K562 (cell line): ENCODE data around the gene KAZN. TPM values are rescaled to one million over a fixed set of nuclear protein-coding genes. Genes with fewer than 3 reads are reported as not detected.

Source experiments
- ATAC-seq: fragments of 200-7000 bp; cut with Tn5 transposase; 3 replicates; pipeline ENCODE4 v1.9.1; 2020; ENCODE audit warnings: moderate library complexity
- BruUV-seq: library from RNA; stranded (reverse); fragments of 400-500 nt; replicated peaks from 2 replicates; lab custom pipeline; 2021; lab: Mats Ljungman, UMichigan
- CTCF ChIA-PET: fragments of 300-600 bp; formaldehyde crosslinking; extraction: SDS; loops from one replicate; lab custom pipeline; 2021; ENCODE audit warnings: low intra/inter-chr PET ratio; lab: Yijun Ruan, JAX
- POLR2A ChIA-PET: fragments of 300-600, 350-650 bp; sonication (Branson Sonifier 250); formaldehyde crosslinking; extraction: SDS; loops from one replicate; lab custom pipeline; 2021; ENCODE audit warnings: antibody characterized with exemption, inconsistent platforms; lab: Yijun Ruan, JAX
- DNase-seq, 4 experiments: peaks; one replicate each; pipeline versions ENCODE4 v3.0.0 to v3.0.0-alpha.2; 2011 to 2018; ENCODE audit warnings: low spot score in 3 of 4, mixed read lengths in 3 of 4; ENCODE audit errors: extremely low read depth in 1 of 4
- FAIRE-seq: peaks from 2 replicates; lab custom pipeline; 2011; peaks lifted over from hg19 to GRCh38; lab: Jason Lieb, UNC
- H2AFZ ChIP-seq: 2 replicates; pipeline ENCODE4 v1.6.0; 2011; ENCODE audit warnings: low read depth, low read length, control low read depth, inconsistent platforms
- H3K27ac ChIP-seq: fragments of 200-600 bp; 3 replicates; pipeline ENCODE4 v1.8.0; 2011; ENCODE audit warnings: low read depth, mild to moderate bottlenecking, control low read depth, inconsistent platforms, low read length, moderate library complexity, mixed read lengths; ENCODE audit errors: extremely low read depth
- H3K27me3 ChIP-seq, 2 experiments: fragments of 300-600 bp in 1 of 2; 2 replicates in 1 of 2; 3 replicates in 1 of 2; pipeline versions ENCODE4 v1.6.0 to v1.8.0; 2011; ENCODE audit warnings: inconsistent platforms in 2 of 2, low read length in 2 of 2, mild to moderate bottlenecking in 1 of 2, mixed read lengths in 1 of 2, moderate library complexity in 1 of 2; ENCODE audit not compliant: control insufficient read depth in 2 of 2, insufficient read depth in 2 of 2
- H3K36me3 ChIP-seq: fragments of 300-600 bp; 3 replicates; pipeline ENCODE4 v1.8.0; 2011; ENCODE audit warnings: mild to moderate bottlenecking, low read length, inconsistent platforms; ENCODE audit not compliant: control insufficient read depth, insufficient read depth
- H3K4me1 ChIP-seq, 2 experiments: fragments of 200-600 bp in 1 of 2; replicated peaks in 1 of 2; 2 replicates in 1 of 2; 3 replicates in 1 of 2; pipeline versions ENCODE4 v1.5.1 to v1.8.0; 2011; ENCODE audit warnings: inconsistent platforms in 2 of 2, low read length in 2 of 2, mild to moderate bottlenecking in 1 of 2, mixed read lengths in 1 of 2, moderate library complexity in 1 of 2; ENCODE audit not compliant: control insufficient read depth in 2 of 2, insufficient read depth in 2 of 2
- H3K4me2 ChIP-seq: 2 replicates; pipeline ENCODE4 v1.6.1; 2011; ENCODE audit warnings: low read length, control low read depth, inconsistent platforms, mixed read lengths; ENCODE audit not compliant: insufficient read depth
- H3K4me3 ChIP-seq: fragments of 200-600 bp; sonication (generic), shearing (Covaris generic); 2 replicates; pipeline ENCODE4 v1.5.1; 2016; ENCODE audit warnings: control low read depth, inconsistent platforms
- H3K79me2 ChIP-seq: fragments of 200-600 bp; 3 replicates; pipeline ENCODE4 v1.8.0; 2011; ENCODE audit warnings: low read length, inconsistent platforms; ENCODE audit not compliant: control insufficient read depth, insufficient read depth
- H3K9ac ChIP-seq, 2 experiments: 2 replicates each; pipeline versions ENCODE4 v1.6.0 to v1.6.1; 2011; ENCODE audit warnings: low read depth in 2 of 2, low read length in 2 of 2, control low read depth in 1 of 2, inconsistent platforms in 1 of 2, mild to moderate bottlenecking in 1 of 2, mixed read lengths in 1 of 2; ENCODE audit not compliant: insufficient read depth in 1 of 2
- H3K9me1 ChIP-seq: one replicate; pipeline ENCODE4 v1.6.0; 2011; ENCODE audit warnings: inconsistent platforms, mild to moderate bottlenecking, low read length, moderate library complexity; ENCODE audit not compliant: control insufficient read depth, insufficient read depth
- H3K9me3 ChIP-seq: replicated peaks from 2 replicates; pipeline ENCODE4 v1.5.1; 2011; ENCODE audit warnings: low read depth, low read length, inconsistent platforms; ENCODE audit not compliant: control insufficient read depth, insufficient read depth
- H4K20me1 ChIP-seq: replicated peaks from 2 replicates; pipeline ENCODE4 v1.6.1; 2011; ENCODE audit warnings: low read length, inconsistent platforms, mixed read lengths; ENCODE audit not compliant: control insufficient read depth, insufficient read depth
- DLX4 ChIP-seq: fragments of 250-450 bp; sonication (Bioruptor Pico); IDR thresholded peaks from 2 replicates; pipeline ENCODE4 v1.6.1; 2021; ENCODE audit warnings: mild to moderate bottlenecking
- ELK1 ChIP-seq: sonication (generic); formaldehyde crosslinking; IDR thresholded peaks from 2 replicates; pipeline ENCODE4 v1.8.1; 2022; ENCODE audit warnings: missing genetic modification reagents
- GATA2 ChIP-seq: sonication (generic); formaldehyde crosslinking; IDR thresholded peaks from 2 replicates; pipeline ENCODE4 v1.4.0; 2020; ENCODE audit warnings: mild to moderate bottlenecking, missing genetic modification reagents
- HNRNPK ChIP-seq: fragments of 200-400 bp; formaldehyde crosslinking; IDR thresholded peaks from one replicate; pipeline ENCODE4 v1.6.1; 2018; ENCODE audit warnings: mild to moderate bottlenecking, low read depth, low read length; ENCODE audit not compliant: poor library complexity, severe bottlenecking
- MEIS2 ChIP-seq: fragments of 450-650 bp; IDR thresholded peaks from 2 replicates; pipeline ENCODE4 v1.6.1; 2014; ENCODE audit warnings: mild to moderate bottlenecking; ENCODE audit not compliant: partially characterized antibody
- RBBP5 ChIP-seq: fragments of 200-600 bp; sonication (generic); IDR thresholded peaks from 2 replicates; pipeline ENCODE4 v1.6.1; 2012; ENCODE audit warnings: borderline replicate concordance, mild to moderate bottlenecking, low read length, control low read depth, inconsistent platforms; ENCODE audit not compliant: insufficient read depth, poor library complexity, severe bottlenecking
- TARDBP ChIP-seq: fragments of 450-650 bp; IDR thresholded peaks from 2 replicates; pipeline ENCODE4 v1.6.1; 2016
- TOE1 ChIP-seq, 2 experiments: fragments of 450-650 bp in 1 of 2; sonication (generic) in 1 of 2; formaldehyde crosslinking in 1 of 2; IDR thresholded peaks; 2 replicates each; pipeline versions ENCODE4 v1.7.1 to v1.8.0; 2016 to 2022; ENCODE audit warnings: borderline replicate concordance in 2 of 2, mild to moderate bottlenecking in 2 of 2, antibody characterized with exemption in 1 of 2, inconsistent platforms in 1 of 2, low read depth in 1 of 2, missing genetic modification reagents in 1 of 2, moderate library complexity in 1 of 2
- ZFP30 ChIP-seq: fragments of 250-450 bp; sonication (Bioruptor Pico); IDR thresholded peaks from 2 replicates; pipeline ENCODE4 v1.8.0; 2022; ENCODE audit warnings: moderate library complexity, mild to moderate bottlenecking, inconsistent platforms, borderline replicate concordance
- ZNF224 ChIP-seq: sonication (generic); formaldehyde crosslinking; IDR thresholded peaks from 2 replicates; pipeline ENCODE4 v1.8.0; 2022; ENCODE audit warnings: mild to moderate bottlenecking, missing genetic modification reagents
- ZNF311 ChIP-seq: fragments of 250-450 bp; sonication (Bioruptor Pico); IDR thresholded peaks from 2 replicates; pipeline ENCODE4 v1.4.0; 2020; ENCODE audit warnings: mild to moderate bottlenecking, moderate library complexity
- WGBS: fragments of 100-300 bp; shearing (Covaris generic); methylation state at CpG from one replicate; pipeline ENCODE4 v1.1.6; 2016; ENCODE audit warnings: low coverage, mixed read lengths; ENCODE audit not compliant: insufficient coverage; ENCODE audit errors: missing lambda C conversion rate; 5-methylcytosine and 5-hydroxymethylcytosine counted together
- in situ Hi-C: fragments of 300-500 bp; cut with MboI; formaldehyde crosslinking; loops from 4 replicates; pipeline ENCODE4 v1.15.0; 2018; ENCODE audit warnings: inconsistent platforms, mixed read lengths
- intact Hi-C: fragments of 100-400 bp; cut with micrococcal nuclease; formaldehyde crosslinking; loops from 2 replicates; pipeline ENCODE4 v1.14.2; 2022
- polyA plus RNA-seq, 8 experiments: library from polyadenylated mRNA; depleted of rRNA in 4 of 8; stranded (reverse) in 5 of 8; unstranded in 3 of 8; fragments of >200 nt; fragmentation: Nextera tagmentation in 2 of 8; fragmentation: Illumina TruSeq in 1 of 8; extraction: Ambion mirVana in 2 of 8; extraction: Trizol in 1 of 8; gene quantifications; 2 replicates each; pipeline versions ENCODE4 v1.2.1 to v1.2.3, GENCODE V29; 2011 to 2014; ENCODE audit warnings: inconsistent platforms in 1 of 8, missing spikeins in 1 of 8
- total RNA-seq, 7 experiments: library from RNA; depleted of rRNA in 6 of 7; stranded (reverse); fragments of >200 nt in 6 of 7; fragmentation: Illumina TruSeq in 2 of 7; extraction: Trizol in 2 of 7; gene quantifications; 2 replicates each; pipeline versions ENCODE4 v1.2.1 to v1.2.3, GENCODE V29; 2011 to 2021; ENCODE audit warnings: low replicate concordance in 1 of 7

KAZN gene
- total and polyA plus RNA-seq, 9 of the 15 experiments (the other 6 are each of a cell fraction or from before 2014, with no cell fraction given): 2.1 to 21.6 (median 5.4) TPM

GRCh38 chr1:15011160-15011559 is 412.7 kb downstream of the KAZN start:
- H3K27me3 ChIP-seq: no peaks in the 10 kb centered on the region
- ChIA-PET CTCF (no interaction called here), POLR2A (interaction anchor here (0.6 kb wide), 1 partner anchor 27 kb away, joined by 3 read pairs; no protein-coding TSS in a partner anchor)
- no peaks in the 10 kb centered on the region for H3K36me3 ChIP-seq
- H3K4me3 ChIP-seq: no peak overlapping the region
- H3K79me2 ChIP-seq: no peaks in the 10 kb centered on the region
- FAIRE-seq (no peak), ATAC-seq (no peak), DNase-seq (no peak)
- no peak for TF ChIP-seq ZNF224 (CRISPR knock-in tag)
- no peak for TF ChIP-seq TARDBP
- TF ChIP-seq RBBP5: no peak
- TF ChIP-seq DLX4 (CRISPR knock-in tag): no peak
- TF ChIP-seq ELK1 (CRISPR knock-in tag): no peak
- TF ChIP-seq ZFP30 (CRISPR knock-in tag): no peak
- TF ChIP-seq ZNF311 (CRISPR knock-in tag): no peak
- TF ChIP-seq HNRNPK: no peak
- no peak for TF ChIP-seq MEIS2
- TF ChIP-seq TOE1 (IDR thresholded peaks at IDR 0.05; ENCODE audit: borderline replicate concordance): no peak
- no peak for TF ChIP-seq TOE1 (CRISPR knock-in tag; IDR thresholded peaks at IDR 0.05; ENCODE audit: borderline replicate concordance, low read depth)
- TF ChIP-seq GATA2 (CRISPR knock-in tag): no peak
- no peaks in the 10 kb centered on the region for H3K9me3 ChIP-seq
- no TSS peak for BruUV-seq
- no peaks in the 10 kb centered on the region for H3K9me1 ChIP-seq
- intact Hi-C loops (no loop called here), in situ Hi-C loops (no loop called here)
- H4K20me1 ChIP-seq: no peaks in the 10 kb centered on the region; the same call in 1 of the 2 replicates
- WGBS: 52% methylated on average over 2 of the region's 2 CpGs
- H3K27ac ChIP-seq: no peak overlapping the region
- H3K9ac ChIP-seq: no peak overlapping the region
- no peak overlapping the region for H3K4me2 ChIP-seq
- peaks cover 6 to 11% of the 10 kb centered on the region in 2 experiments; a peak in 2 of 5 replicates for H3K4me1 ChIP-seq
- no peak overlapping the region for H2AFZ ChIP-seq
